GM23338 (cell line): ENCODE results near the gene CDR2L. TPM values are rescaled to one million over a fixed set of nuclear protein-coding genes. Genes with fewer than 3 reads are reported as not detected.
A peak's percentile ranks its signal among the peaks of the same experiment; 100 is the strongest.

Experiments used
- ATAC-seq: fragments of 200-7000 bp; cut with Tn5 transposase; 3 replicates; pipeline ENCODE4 v1.9.1; 2020
- DNase-seq: peaks from one replicate; pipeline ENCODE4 v3.0.0-alpha.2; 2015; ENCODE audit warnings: low spot score
- H2AFZ ChIP-seq: fragments of 200-600 bp; sonication (generic); 2 replicates; pipeline ENCODE4 v1.8.0; 2016; ENCODE audit warnings: antibody characterized with exemption, mild to moderate bottlenecking, moderate library complexity
- H3F3A ChIP-seq: fragments of 200-600 bp; sonication (generic); replicated peaks from 2 replicates; pipeline ENCODE4 v1.8.0; 2017; ENCODE audit warnings: antibody characterized with exemption, mixed run types, low read depth
- H3K27ac ChIP-seq: fragments of 200-600 bp; sonication (generic); 2 replicates; pipeline ENCODE4 v1.6.1; 2016; ENCODE audit warnings: low read depth
- H3K27me3 ChIP-seq: fragments of 200-600 bp; sonication (generic); 2 replicates; pipeline ENCODE4 v1.8.0; 2016; ENCODE audit warnings: mild to moderate bottlenecking, mixed run types, moderate library complexity; ENCODE audit not compliant: insufficient read depth
- H3K36me3 ChIP-seq: fragments of 200-600 bp; sonication (generic); 2 replicates; pipeline ENCODE4 v1.8.0; 2016; ENCODE audit warnings: mild to moderate bottlenecking; ENCODE audit not compliant: insufficient read depth
- H3K4me1 ChIP-seq: fragments of 200-600 bp; sonication (generic); 2 replicates; pipeline ENCODE4 v1.8.0; 2016; ENCODE audit warnings: mild to moderate bottlenecking, moderate library complexity; ENCODE audit not compliant: insufficient read depth
- H3K4me2 ChIP-seq: fragments of 200-600 bp; sonication (generic); 2 replicates; pipeline ENCODE4 v1.7.1; 2017; ENCODE audit warnings: mixed run types
- H3K4me3 ChIP-seq: fragments of 200-600 bp; sonication (generic); 2 replicates; pipeline ENCODE4 v1.6.1; 2016; ENCODE audit warnings: mixed run types
- H3K79me2 ChIP-seq: fragments of 200-600 bp; sonication (generic); replicated peaks from 2 replicates; pipeline ENCODE4 v1.8.0; 2017; ENCODE audit warnings: mild to moderate bottlenecking; ENCODE audit not compliant: insufficient read depth
- H3K9me2 ChIP-seq: fragments of 200-600 bp; sonication (generic); 2 replicates; pipeline ENCODE4 v1.8.0; 2017; ENCODE audit not compliant: insufficient read depth
- H4K20me1 ChIP-seq: fragments of 200-600 bp; sonication (generic); replicated peaks from 2 replicates; pipeline ENCODE4 v1.8.0; 2017; ENCODE audit warnings: mild to moderate bottlenecking; ENCODE audit not compliant: insufficient read depth
- H3K27ac Mint-ChIP-seq: 2 replicates; pipeline ENCODE4 v1.8.0; 2020; ENCODE audit warnings: inconsistent platforms, mild to moderate bottlenecking, moderate library complexity, mixed read lengths
- H3K27me3 Mint-ChIP-seq: 3 replicates; pipeline ENCODE4 v1.8.0; 2022; ENCODE audit warnings: low read depth, mild to moderate bottlenecking, moderate library complexity, mixed read lengths, inconsistent platforms; ENCODE audit not compliant: insufficient read depth, poor library complexity
- H3K36me3 Mint-ChIP-seq: 3 replicates; pipeline ENCODE4 v1.8.0; 2021; ENCODE audit warnings: low read depth, mild to moderate bottlenecking, inconsistent platforms, moderate library complexity, mixed read lengths
- H3K4me1 Mint-ChIP-seq: 3 replicates; pipeline ENCODE4 v1.8.0; 2020; ENCODE audit warnings: mild to moderate bottlenecking, inconsistent platforms, mixed read lengths
- H3K4me3 Mint-ChIP-seq: 3 replicates; pipeline ENCODE4 v1.8.0; 2021; ENCODE audit warnings: moderate library complexity, mild to moderate bottlenecking, inconsistent platforms, mixed read lengths
- H3K9me3 Mint-ChIP-seq: 3 replicates; pipeline ENCODE4 v1.8.0; 2020; ENCODE audit warnings: moderate library complexity, mild to moderate bottlenecking, inconsistent platforms, mixed read lengths
- CREB1 ChIP-seq: fragments of 250-450 bp; sonication (Bioruptor Pico); IDR thresholded peaks from 2 replicates; pipeline ENCODE4 v1.5.0; 2020; ENCODE audit warnings: low read depth, mild to moderate bottlenecking, moderate library complexity
- CTCF ChIP-seq, 2 experiments: fragments of 200-600 bp in 1 of 2; sonication (generic) in 1 of 2; conservative IDR thresholded peaks; 2 replicates each; pipeline versions ENCODE4 v1.5.1 to v1.6.1; 2016 to 2017; ENCODE audit warnings: antibody characterized with exemption in 2 of 2, low read depth in 2 of 2, mild to moderate bottlenecking in 2 of 2, moderate library complexity in 1 of 2
- ETS1 ChIP-seq: IDR thresholded peaks from 2 replicates; pipeline ENCODE4 v1.6.1; 2016; ENCODE audit warnings: antibody characterized with exemption
- EZH2 ChIP-seq: fragments of 200-600 bp; sonication (generic); IDR thresholded peaks from one replicate; pipeline ENCODE4 v1.8.0; 2017; ENCODE audit warnings: antibody characterized with exemption, mild to moderate bottlenecking, low read depth; ENCODE audit not compliant: unreplicated experiment
- JUNB ChIP-seq: IDR thresholded peaks from one replicate; pipeline ENCODE4 v1.6.1; 2016; ENCODE audit warnings: antibody characterized with exemption; ENCODE audit not compliant: unreplicated experiment
- NANOG ChIP-seq: IDR thresholded peaks from 2 replicates; pipeline ENCODE4 v1.6.1; 2016; ENCODE audit warnings: antibody characterized with exemption, borderline replicate concordance
- POLR2AphosphoS5 ChIP-seq: IDR thresholded peaks from 2 replicates; pipeline ENCODE4 v1.6.1; 2016; ENCODE audit warnings: antibody characterized with exemption, low read depth
- REST ChIP-seq: IDR thresholded peaks from one replicate; pipeline ENCODE4 v1.6.1; 2018; ENCODE audit warnings: antibody characterized with exemption; ENCODE audit not compliant: unreplicated experiment
- ZNF114 ChIP-seq: fragments of 250-450 bp; sonication (Bioruptor Pico); IDR thresholded peaks from 2 replicates; pipeline ENCODE4 v1.5.0; 2020; ENCODE audit warnings: mild to moderate bottlenecking, moderate library complexity
- ZNF331 ChIP-seq: fragments of 250-450 bp; sonication (Bioruptor Pico); IDR thresholded peaks from 2 replicates; pipeline ENCODE4 v1.5.0; 2020; ENCODE audit warnings: low read depth, mild to moderate bottlenecking, moderate library complexity
- polyA plus RNA-seq: library from polyadenylated mRNA; unstranded; fragments of >200 nt; fragmentation: Nextera tagmentation; extraction: Ambion mirVana; gene quantifications from 2 replicates; pipeline ENCODE4 v1.2.1, GENCODE V29; 2016
- total RNA-seq: library from RNA; depleted of rRNA; stranded (reverse); fragments of >200 nt; shearing (Covaris generic); gene quantifications from 2 replicates; pipeline ENCODE4 v1.2.3, GENCODE V29; 2014

The CDR2L gene
- total and polyA plus RNA-seq, 2 experiments from 2014 or later: 17.7 to 35.8 TPM

GRCh38 chr17:75034236-75034908 is 46.9 kb downstream of the CDR2L start:
- H3K27me3 Mint-ChIP-seq: peaks cover 33% of the 10 kb centered on the region
- DNase-seq (peak; percentile 92), ATAC-seq (peak; percentile 55)
- Histone ChIP-seq H3K27me3 (peaks cover 5% of the 10 kb centered on the region; the same call in 1 of the 2 replicates), H3K36me3 (peaks cover 12% of the 10 kb centered on the region), H3K9me2 (no peaks in the 10 kb centered on the region), H3K79me2 (no peaks in the 10 kb centered on the region), H3K27ac (peak overlapping the region; percentile 90), H3F3A (peaks cover 26% of the 10 kb centered on the region), H2AFZ (peak overlapping the region; percentile 95; the same call in 1 of the 2 replicates), H3K4me3 (peak overlapping the region; percentile 96), H3K4me2 (peak overlapping the region; percentile 88), H3K4me1 (peaks cover 22% of the 10 kb centered on the region), H4K20me1 (no peaks in the 10 kb centered on the region)
- peaks cover 34% of the 10 kb centered on the region for H3K9me3 Mint-ChIP-seq
- peaks cover 18% of the 10 kb centered on the region for H3K4me1 Mint-ChIP-seq
- H3K27ac Mint-ChIP-seq: peak overlapping the region; percentile 99
- peaks cover 32% of the 10 kb centered on the region for H3K36me3 Mint-ChIP-seq
- peak; percentile 61; the same call in 1 of the 2 replicates for TF ChIP-seq CREB1 (CRISPR knock-in tag)
- TF ChIP-seq POLR2AphosphoS5: no peak; the same call in 1 of the 2 replicates
- no peak for TF ChIP-seq ZNF114 (CRISPR knock-in tag)
- TF ChIP-seq ETS1: peak; percentile 51; the same call in 1 of the 2 replicates
- TF ChIP-seq JUNB: no peak
- TF ChIP-seq CTCF (conservative IDR thresholded peaks at IDR 0.05; ENCODE audit: low read depth in 2 of 2): peak; percentile 17 to 42; a peak in 2 of 4 replicates
- no peak for TF ChIP-seq NANOG
- TF ChIP-seq ZNF331: peak; percentile 23; the same call in 1 of the 2 replicates
- H3K4me3 Mint-ChIP-seq: peak overlapping the region; percentile 99

- H3F3A ChIP-seq: peaks cover 42% of the 10 kb centered on the region
- TF ChIP-seq EZH2: no peak
- TF ChIP-seq REST: no peak
- TF ChIP-seq POLR2AphosphoS5: peak; percentile 48; the same call in 1 of the 2 replicates
- no peaks in the 10 kb centered on the region; the same call in 1 of the 2 replicates for H4K20me1 ChIP-seq
- Mint-ChIP-seq H3K27me3 (peaks cover 30% of the 10 kb centered on the region), H3K9me3 (peaks cover 14% of the 10 kb centered on the region; the same call in 2 of the 3 replicates), H3K4me3 (no peak overlapping the region; the same call in 2 of the 3 replicates), H3K36me3 (peaks cover 50% of the 10 kb centered on the region), H3K4me1 (peaks cover 28% of the 10 kb centered on the region), H3K27ac (peak overlapping the region; percentile 46)
- ATAC-seq (no peak), DNase-seq (peak; percentile 72)
- H2AFZ ChIP-seq: no peak overlapping the region
- H3K79me2 ChIP-seq: no peaks in the 10 kb centered on the region
- H3K4me1 ChIP-seq: peaks cover 26% of the 10 kb centered on the region
- peaks cover 24% of the 10 kb centered on the region for H3K36me3 ChIP-seq
- H3K27ac ChIP-seq: peak overlapping the region; percentile 90
- no peaks in the 10 kb centered on the region for H3K9me2 ChIP-seq
- H3K4me3 ChIP-seq: no peak overlapping the region
- H3K27me3 ChIP-seq: peaks cover 5% of the 10 kb centered on the region; the same call in 1 of the 2 replicates
- H3K4me2 ChIP-seq: peak overlapping the region; percentile 29; the same call in 1 of the 2 replicates
Measured at GRCh38 chr17:75036643-75037268, 49.3 kb downstream of the CDR2L start.
